GM18520 (cell line): Measurements from ENCODE around the gene LMF2.

Source experiments
- ATAC-seq: cut with Tn5 transposase; IDR thresholded peaks from one replicate; pipeline ENCODE4 v1.9.1; 2021; ENCODE audit not compliant: unreplicated experiment

The LMF2 gene

DNA sequence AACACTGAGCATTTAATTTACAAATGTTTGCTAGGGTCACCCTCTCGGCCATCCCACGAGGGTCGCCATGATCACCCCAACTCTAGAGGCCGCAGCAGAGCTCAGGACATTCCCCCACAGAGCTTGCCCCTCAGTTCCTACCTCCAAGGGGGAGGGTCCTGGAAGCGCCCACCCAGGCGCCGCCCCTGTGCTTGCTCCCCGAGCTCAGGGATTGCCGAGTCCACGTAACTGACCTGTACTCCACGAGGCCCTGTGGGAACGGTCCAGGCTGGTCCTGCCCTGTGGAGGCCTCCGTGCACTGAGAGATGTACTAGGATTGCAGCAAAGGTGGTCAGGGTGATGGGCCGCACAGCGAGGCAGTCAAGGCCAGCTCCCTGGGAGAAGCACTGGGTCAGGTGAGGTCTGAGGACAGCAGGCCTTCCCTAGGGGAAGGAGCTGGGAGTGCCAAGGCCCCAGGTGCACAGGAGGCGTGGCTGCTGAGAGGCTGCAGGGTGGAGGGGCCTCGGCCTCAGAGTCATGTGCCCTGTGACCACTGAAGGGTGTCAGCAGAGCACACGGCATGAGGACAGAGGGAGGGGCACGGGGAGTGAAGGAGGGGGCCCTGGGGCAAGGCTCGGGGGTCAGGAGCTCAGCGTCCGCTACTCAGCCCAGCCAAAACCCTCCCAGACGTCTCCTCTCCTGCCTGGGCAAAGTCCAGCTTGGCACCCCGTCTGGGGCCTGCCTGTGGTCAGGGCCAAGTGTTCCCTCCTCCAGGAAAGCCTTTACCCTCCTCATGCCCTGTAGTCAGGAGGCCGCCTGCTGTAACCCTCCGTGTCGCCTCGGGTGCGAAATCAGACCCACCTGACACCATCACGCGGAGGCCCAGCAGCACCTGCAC lies 23.3 kb downstream of the LMF2 start:
- ATAC-seq, result no peak

DNA sequence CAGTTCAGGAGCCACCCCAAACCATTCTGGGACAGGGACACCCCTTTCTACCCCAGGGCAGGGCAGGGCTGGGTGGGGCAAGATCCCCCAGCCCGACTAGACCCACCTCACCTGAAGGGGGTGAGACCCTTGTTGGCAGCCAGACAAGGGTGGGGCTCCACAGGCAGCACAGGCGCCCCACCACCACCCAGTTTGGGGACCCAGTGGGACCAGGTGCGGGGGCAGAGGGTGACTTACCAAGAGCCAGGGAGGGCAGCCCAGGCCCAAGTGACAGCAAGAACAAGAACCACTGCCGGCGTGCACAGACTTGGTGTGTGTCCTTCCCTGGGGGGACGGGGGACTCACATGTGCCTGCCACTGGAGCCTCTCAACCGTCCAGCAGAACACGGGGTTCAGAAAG lies 23.9 kb downstream of the LMF2 start:
- ATAC-seq, result no peak

DNA sequence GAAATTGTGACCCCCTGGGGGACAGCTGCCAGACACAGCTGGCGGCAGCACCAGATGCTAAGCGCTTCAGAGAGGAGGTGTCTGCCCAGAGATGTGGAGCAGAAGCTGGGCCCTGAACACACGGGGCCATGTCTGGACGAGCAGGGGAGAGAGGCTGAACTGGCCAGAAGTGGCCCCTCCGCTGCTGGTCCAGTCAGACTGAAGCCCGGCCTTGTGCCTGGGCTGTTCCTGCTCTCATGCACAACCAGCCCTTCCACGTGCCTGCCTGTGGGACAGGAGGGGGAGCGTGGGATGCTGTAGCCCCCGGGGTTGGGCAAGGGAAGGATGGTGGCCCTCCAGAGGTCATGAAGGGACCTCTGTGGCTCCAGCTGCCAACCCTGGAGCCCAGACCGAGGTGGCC lies 24.4 kb downstream of the LMF2 start:
- ATAC-seq, result no peak

DNA sequence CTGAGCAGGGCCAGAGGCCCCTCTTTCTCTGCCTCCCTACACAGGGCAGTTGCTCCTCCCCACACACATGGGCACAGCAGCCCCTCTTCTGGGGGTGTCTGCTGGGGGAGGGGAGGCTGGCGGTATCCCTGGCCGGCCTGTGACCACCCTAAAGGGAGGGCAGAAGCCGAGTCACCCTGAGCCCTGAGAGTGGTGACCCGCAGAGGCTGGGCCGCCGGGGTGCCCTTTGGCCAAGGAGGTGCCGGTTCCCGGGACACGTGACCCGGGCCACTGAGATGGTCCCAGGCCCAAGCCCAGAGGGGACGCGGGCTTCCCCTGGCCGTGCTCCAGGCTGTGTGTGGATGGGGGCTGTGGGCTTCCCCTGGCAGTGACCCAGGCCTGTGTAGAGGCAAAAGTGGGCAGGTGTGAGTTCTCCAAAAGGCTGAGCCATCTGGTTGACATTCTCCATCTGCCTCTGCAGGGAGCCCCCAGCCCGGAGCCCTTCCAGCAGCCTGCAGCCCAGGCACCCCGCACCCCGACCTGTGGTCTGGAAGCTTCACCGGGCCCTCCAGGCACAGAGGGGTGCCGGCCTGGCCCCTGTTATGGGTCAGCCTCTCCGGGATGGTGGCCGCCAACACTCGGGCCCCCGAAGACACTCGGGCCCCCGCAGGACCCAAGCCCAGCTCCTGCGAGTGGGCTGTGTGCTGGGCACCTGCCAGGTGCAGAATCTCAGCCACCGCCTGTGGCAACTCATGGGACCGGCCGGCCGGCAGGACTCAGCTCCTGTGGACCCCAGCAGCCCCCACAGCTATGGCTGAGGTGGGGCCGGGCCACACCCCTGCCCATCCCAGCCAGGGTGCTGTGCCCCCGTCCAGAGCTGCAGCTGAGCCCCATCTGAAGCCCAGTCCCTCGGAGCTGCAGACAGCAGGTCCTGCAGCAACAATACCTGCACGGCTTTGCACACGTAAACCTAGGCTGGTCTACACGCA lies 25.1 kb downstream of the LMF2 start:
- ATAC-seq, result no peak

DNA sequence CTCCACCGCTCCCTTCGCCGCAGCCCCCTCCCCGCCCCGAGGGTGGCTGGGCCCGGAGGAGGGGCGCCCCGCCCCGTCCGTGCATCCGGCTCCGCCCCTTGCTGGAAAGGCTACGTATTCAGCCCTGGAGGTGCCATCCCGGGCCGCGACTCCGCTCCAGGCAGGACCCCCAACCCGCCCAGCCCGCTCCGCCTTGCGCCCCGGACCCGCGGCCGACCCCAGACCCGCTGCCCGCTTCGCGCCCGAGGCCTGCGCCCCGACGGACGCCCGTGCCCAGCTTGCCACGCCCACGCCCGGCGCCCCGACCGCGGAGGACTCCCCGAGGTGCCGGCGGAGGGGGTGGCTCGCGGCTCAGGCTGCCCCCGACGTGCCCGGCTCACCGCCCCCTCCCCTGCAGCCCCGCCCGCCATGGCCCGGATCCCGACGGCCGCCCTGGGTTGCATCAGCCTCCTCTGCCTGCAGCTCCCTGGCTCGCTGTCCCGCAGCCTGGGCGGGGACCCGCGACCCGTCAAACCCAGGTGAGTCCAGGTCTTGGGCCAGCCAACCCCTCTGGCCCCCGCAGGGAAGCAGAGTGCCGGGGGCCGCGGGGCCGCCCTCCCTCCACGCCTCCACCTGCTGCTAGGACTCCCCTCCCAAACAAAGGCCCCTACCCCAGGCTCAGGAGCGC lies 25.9 kb downstream of the LMF2 start, which contains the start of gene ADM2:
TSS of gene ADM2 (plus strand) at position 104 of the 667 bp plus-strand sequence. CDS start at position 409, 305 bp downstream.
- ATAC-seq, result no peak

DNA sequence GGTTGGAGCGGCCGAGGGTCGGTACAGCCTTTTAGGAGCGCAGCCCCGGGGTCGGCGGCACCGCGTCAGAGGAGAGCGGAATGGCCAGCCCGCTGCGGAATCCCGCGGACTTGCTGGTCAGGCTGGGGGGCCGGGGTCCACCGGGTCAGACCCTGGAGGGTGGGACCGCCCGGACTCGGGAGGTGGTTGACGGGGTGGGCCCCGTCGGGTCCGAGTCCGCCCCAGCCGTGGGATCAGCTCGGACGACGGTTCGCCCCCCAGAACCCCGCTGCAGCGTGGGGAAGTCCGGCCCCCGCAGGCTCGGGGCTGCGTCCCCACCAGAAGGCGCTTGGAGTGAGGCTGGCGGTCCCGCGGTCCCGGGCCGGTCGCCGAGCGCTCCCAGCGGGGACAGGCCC lies 26.5 kb downstream of the LMF2 start:
- no peak for ATAC-seq

DNA sequence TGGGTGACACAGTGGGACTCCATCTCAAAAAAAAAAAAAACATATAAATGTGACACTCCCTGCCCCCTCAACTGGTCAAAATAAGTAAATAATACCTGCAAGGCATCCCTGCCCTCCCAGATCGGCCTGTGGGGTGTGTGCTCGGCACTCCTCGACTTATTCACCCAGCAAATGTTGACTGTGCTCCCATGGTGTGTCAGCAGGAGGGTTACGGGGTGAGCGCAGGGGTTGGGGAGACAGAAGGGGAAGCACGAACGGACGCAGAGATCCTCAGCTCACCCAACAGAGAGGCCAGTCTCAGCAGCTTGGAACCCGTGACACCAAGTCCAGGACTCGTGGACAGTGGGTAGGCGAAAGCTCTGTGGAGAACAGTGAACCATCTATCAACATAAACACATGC lies 27.8 kb downstream of the LMF2 start:
- ATAC-seq, result no peak

DNA sequence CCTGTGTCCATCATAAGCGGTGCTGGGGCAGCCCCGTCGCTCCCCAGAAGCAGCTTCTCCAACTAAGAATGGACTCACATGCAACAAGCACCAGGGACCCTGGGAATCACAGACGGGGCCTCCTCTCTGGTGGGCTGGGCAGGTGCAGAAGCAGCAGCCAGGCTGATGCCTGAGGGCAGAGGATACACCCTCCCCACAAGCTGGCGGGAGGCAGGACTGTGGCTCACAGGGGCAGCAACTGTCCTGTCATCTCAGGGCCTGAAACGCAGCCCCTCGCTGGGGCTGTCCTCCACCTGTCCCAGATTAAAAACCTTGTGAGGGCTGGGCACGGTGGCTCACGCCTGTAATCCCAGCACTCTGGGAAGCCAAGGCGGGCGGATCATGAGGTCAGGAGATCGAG lies 29.6 kb downstream of the LMF2 start:
- ATAC-seq, result no peak

DNA sequence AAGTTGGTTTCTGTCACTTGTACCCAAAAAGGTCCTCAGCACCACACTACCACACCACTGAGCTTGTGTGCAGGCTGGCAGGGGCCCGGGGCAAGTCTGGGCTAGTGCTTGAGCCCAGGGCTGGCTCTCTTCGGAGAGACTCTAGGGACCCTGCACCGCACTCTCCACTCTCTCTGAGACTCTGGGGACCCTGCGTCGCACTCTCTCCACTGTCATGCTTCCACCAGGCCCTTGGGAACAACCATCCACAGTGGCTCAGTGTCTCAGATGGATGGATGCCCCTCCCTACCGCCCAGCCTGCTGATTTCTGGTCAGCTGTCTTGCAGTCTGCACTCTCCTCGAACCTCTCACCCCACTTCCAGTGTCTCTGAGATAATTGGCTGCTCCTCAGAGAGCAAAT lies 30.6 kb downstream of the LMF2 start:
- ATAC-seq, result no peak

DNA sequence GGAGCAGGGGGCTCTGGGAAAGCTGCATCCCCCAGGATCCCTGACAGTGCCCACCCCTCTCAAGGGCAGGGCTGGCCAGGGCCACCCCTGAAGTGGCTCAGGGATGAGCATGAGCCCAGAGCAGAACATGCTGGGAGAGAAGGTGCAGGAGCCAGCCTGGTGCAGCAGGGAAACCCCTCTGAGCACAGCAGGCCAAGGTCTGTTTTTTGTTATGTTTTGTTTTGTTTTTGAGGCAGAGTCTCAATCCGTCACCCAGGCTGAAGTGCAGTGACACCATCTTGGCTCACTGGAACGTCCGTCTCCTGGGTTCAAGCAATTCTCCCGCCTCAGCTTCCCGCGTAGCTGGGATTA lies 31.9 kb downstream of the LMF2 start:
- no peak for ATAC-seq

DNA sequence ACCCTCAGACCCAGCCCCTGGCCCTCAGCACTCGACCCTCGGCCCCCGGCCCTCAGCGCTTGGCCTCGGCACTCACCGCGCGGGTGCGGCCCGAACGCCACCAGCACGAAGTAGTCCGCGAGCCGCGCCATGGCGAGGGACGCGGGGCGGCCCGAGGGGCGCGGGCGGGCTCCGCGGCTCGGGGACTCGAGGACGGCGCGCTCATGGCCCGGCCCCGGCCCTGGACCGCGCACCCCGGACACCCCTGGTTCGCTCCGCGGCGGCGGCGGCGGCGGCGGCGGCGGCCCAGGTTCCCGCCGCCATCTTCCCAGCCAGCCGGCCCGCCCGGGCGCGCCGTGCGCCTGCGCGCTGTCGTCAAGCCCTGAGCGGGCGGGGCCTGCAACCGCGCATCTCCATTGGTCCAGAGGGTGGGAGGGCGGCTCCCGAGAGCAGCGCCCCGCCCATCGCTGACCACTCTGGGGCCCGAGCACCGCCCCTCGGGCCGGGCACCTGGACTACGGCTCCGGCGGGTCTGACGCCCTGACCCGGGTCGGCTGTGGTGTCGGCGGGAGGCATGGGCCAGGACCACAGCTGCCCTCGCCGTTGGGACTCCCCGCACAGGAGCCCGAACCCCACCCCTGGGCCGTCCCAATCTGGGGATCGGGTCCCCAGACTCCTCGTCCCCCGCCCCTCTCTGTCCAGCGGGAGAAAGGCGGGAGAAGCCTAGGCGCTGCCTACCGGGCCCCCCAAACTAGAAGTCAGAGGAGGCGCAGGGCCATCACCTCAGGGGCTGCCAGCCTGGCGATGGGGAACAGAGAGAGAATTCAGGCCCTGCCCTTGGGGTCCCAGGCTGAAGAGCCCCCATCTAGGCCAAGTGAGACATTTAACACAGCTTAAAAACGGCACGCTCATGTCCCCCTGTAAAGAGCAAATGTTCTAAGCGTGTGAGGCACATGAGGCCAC lies 32.5 kb downstream of the LMF2 start, which contains the start of gene SBF1:
TSS of gene SBF1 (minus strand) at position 326 of the 942 bp plus-strand sequence. CDS start at position 131, 195 bp downstream.
- peak; percentile 75 for ATAC-seq

DNA sequence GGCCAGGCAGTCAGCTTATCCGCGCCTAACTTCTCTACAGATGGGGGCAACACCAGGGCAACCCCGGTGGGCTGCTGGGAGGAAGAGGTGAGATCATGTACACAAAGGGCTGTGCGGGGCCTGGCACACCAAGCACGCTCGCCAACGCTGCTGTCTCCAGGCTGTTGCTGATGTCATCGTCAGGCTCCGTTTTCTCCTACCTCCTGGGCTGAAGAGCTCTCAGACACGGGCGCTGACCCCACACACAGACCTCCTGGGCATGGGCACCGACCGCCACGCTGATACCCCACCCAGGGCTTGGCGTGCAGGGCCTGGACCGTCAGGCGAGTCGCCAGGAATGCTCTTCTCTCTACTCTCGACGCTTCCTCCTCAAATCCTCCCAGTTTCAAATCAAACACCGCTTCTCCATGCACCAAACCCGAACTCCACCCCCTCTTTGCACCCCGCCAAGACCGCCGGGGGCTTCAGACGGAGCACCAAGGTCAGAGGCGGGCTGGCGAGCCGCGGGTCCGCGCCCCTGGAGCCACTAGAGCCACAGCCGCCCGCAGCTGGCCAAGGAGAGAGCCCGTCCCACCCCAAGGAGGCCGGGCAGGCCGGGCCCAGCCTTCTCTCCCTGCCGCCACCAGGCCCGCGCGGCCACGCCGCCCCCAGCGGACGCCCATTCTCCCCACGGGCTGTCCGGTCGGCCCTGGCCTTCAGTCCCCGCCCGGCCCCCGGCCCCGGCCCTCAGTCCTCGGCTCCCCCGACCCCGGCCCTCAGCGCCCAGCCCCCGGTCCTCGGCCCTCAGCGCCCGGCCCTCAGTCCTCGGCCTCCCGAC lies 33.4 kb downstream of the LMF2 start:
- no peak for ATAC-seq

DNA sequence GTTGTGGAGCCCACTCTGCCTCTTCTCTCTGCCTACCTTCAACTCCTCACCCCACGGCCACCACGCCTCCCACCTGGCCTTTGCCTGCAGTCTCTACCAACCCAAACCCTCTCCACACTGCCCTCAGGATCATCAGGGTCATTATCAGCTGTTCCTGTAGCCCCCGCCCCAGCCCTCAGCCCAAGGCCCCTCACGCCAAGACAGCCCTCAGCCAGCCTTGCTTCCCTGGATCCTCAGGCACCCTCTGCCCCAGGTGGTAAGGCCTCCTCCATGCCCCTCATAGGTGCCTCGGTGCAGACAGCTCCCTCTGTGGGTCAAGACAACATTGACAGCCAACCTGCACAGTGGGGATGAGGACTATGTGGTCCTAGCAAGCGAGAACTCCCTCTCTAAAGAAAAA lies 34.4 kb downstream of the LMF2 start:
- ATAC-seq, result no peak

DNA sequence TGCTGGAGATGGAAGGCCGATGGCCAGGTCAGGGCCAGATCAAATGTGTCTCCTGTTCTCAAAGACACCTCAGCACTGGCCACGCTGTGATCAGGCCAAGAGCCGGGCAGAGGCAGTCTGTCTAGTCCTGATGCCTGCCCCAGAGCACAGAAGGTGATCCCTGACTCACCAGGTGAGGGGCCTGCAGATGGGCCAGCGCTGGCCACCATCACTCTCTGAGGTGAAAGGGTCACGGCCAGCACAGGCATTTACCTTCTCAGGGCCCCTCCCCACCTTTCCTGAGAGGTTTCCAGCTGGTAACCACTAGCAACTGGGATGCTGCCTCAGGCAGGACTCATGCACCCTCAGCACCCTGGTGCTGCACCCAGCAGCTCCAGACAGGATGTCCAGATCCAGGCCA lies 35.5 kb downstream of the LMF2 start:
- ATAC-seq, result no peak

DNA sequence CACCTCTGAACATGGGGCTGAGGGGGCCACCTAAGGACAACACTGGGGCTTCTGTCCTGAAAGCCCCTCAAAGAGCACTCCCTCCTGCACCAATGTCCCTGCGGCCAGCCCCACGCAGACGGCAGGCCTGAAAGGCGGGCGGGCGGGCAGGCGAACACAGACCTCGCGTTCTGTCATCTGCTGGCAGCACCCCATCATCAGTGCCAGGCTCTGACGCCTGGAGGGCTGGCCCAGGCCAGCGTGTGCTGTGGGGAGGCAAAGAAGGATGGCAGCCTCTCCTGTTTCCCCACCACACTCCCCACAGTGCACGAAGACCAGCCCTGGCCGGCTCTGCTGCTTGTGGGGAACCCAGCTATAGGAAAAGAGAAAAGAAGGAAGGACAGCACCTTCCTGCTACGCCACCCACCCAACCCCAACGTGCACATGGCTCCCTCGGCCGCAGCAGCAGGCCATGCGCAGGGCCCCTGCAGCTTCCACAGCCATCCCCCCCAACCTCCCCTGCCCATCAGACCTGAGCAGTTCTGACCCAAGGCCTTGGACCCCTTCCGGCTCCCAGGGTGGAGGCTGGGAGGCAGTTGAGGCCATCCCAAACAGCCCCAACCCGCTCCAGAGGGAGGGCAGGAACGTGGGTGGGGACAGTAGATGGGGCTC lies 36.2 kb downstream of the LMF2 start:
- ATAC-seq, result no peak

DNA sequence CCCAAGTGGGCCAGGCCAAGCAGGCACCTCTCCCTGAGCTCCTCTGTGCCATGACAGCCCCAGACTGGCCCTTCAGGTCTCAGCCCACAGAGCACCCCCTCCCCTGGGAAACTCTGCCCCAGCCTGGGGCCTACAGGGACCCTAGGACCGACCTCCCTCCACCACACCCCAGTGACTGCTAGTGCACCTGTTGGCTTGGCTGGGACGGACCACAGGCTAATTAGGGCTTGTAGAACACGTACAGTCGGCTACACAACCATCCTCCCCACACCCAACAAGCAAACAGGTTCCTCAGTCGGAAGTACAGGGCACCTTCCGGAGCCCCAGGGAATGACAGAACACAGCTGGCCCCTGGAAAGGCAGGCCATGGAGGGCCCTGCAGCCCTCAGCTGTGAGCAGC lies 37.0 kb downstream of the LMF2 start:
- no peak for ATAC-seq

DNA sequence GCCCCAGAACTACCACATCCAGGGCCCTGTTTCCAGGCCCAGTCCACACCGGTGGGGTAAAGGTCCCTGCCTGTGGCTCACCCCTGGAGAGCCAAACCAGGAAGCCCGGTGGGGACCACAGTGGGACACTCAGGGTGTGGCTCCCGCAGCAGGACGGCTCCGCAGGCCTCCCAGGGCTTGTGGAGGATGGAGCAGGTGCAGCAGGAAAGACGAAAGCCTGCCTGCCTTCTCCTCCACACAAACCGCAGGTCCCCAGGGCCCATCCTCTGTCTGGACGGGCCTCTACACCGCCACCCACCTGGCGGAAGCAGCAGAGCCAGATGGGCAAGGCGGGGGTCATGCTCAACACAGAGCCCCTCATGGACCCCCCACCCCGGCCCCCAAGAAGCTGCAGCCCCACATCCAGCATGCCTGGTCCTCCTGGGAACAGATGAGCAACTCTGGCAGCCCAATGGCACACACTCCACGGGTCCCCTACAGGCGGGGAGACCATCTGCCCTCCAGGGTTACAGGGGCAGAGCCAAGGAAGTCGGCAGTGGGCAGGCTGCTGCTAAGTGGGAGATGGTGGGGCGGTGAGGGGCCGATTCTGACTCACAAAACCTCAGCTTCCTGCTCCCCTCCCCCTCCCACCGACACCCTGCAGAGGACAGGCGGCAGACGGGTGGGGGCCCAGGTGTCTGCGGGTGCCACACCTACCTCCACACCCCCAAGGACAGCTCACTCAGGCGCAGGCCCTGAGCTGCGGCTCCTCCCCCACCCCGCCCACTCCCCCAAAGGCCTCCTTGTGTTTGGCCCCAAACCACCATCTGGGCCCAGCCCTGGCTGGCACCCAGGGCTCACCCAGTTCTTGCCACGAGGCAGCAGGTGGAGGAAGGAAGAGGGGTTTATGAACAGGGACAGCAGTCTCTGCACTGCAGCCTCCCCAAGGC lies 37.9 kb downstream of the LMF2 start:
- ATAC-seq, result peak; percentile 31

DNA sequence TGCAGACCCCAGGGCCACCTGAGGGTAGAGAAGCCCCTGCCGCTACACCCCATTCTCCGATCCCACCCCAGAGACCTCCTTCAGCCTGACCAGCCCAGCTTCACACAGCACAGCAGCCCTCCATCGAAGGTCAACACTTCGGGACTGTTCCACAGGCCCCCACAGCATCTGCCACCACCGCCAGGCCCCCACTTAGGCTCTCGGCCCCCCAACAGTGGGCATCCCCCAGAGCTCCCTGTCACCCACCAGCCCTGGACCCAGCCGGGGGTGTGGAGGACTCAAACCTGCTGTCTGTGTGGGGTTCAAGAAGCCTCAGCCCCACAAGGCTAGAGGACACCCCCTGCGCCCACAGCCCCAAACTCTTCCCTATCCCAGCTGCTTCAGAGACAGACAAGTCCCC lies 38.9 kb downstream of the LMF2 start:
- ATAC-seq, result no peak
